Lower lobe of right lung (tissue), 2 donors: ENCODE data around the gene PERCC1. TPM values are rescaled to one million over a fixed set of nuclear protein-coding genes. Genes with fewer than 3 reads are reported as not detected.

Experiments
- ATAC-seq, 2 donors: fragments of 200-7000 bp; cut with Tn5 transposase; one replicate each; pipeline ENCODE4 v1.9.1; 2020 to 2022; ENCODE audit warnings: mild to moderate bottlenecking in 2 of 2, moderate library complexity in 2 of 2
- DNase-seq: peaks from one replicate; pipeline ENCODE4 v3.0.0-alpha.2; 2020
- H3K27ac ChIP-seq: fragments of 200-600 bp; one replicate; pipeline ENCODE4 v1.8.0; 2022
- H3K27me3 ChIP-seq: fragments of 200-600 bp; one replicate; pipeline ENCODE4 v1.8.0; 2022; ENCODE audit warnings: low read depth
- H3K36me3 ChIP-seq: fragments of 200-600 bp; one replicate; pipeline ENCODE4 v1.8.0; 2022; ENCODE audit warnings: mild to moderate bottlenecking
- H3K4me1 ChIP-seq: fragments of 200-600 bp; one replicate; pipeline ENCODE4 v1.8.0; 2022
- H3K4me3 ChIP-seq: fragments of 200-600 bp; one replicate; pipeline ENCODE4 v1.8.0; 2022; ENCODE audit warnings: mild to moderate bottlenecking
- H3K9me3 ChIP-seq: fragments of 200-600 bp; one replicate; pipeline ENCODE4 v1.8.0; 2022
- intact Hi-C: fragments of 100-400 bp; cut with DNase I; formaldehyde crosslinking; loops from one replicate; pipeline ENCODE4 v1.11.0; 2022
- total RNA-seq: library from RNA; stranded (reverse); fragmentation: NEBNext Ultra II Directional; extraction: Animal tissue kit (Norgen Biotek cat#: 25700); gene quantifications from one replicate; pipeline ENCODE4 v1.2.1, GENCODE V29; 2021
- TF ChIP-seq, protein P1 (sequence below): fragments of 200-600 bp; IDR thresholded peaks from one replicate; pipeline ENCODE4 v1.8.0; 2022; ENCODE audit warnings: antibody characterized with exemption, mild to moderate bottlenecking
- donor health status: DM: no; HTN: yes; CAD: no; lungs with severe emphysema.

PERCC1 gene
- total RNA-seq, 1 donor from 2014 or later: not detected

DNA sequence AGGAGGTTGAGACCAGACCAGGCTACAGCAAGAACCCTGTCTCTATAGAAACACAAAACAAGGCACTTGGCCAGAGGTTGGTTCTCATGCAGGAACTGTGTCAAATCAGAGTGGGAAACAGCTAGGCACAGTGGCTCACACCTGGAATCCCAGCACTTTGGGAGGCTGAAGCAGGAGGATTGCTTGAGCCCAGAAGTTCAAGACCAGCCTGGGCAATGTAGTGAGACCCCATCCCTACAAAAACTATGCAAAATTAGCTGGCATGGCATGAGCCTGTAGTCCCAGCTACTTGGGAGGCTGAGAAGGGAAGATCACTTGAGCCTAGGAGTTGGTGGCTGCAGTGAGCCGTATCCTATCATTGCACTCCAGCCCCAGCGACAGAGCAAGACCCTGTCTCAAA is 18.0 kb upstream of the PERCC1 start:
- Histone ChIP-seq H3K4me1 (peaks cover 33% of the 10 kb centered on the region), H3K36me3 (peaks cover 37% of the 10 kb centered on the region), H3K27ac (no peak overlapping the region), H3K9me3 (no peaks in the 10 kb centered on the region), H3K4me3 (no peak overlapping the region), H3K27me3 (no peaks in the 10 kb centered on the region)
- intact Hi-C loops: no loop called here
- no peak for ATAC-seq
- no peak for DNase-seq
- TF ChIP-seq, protein P1, sequence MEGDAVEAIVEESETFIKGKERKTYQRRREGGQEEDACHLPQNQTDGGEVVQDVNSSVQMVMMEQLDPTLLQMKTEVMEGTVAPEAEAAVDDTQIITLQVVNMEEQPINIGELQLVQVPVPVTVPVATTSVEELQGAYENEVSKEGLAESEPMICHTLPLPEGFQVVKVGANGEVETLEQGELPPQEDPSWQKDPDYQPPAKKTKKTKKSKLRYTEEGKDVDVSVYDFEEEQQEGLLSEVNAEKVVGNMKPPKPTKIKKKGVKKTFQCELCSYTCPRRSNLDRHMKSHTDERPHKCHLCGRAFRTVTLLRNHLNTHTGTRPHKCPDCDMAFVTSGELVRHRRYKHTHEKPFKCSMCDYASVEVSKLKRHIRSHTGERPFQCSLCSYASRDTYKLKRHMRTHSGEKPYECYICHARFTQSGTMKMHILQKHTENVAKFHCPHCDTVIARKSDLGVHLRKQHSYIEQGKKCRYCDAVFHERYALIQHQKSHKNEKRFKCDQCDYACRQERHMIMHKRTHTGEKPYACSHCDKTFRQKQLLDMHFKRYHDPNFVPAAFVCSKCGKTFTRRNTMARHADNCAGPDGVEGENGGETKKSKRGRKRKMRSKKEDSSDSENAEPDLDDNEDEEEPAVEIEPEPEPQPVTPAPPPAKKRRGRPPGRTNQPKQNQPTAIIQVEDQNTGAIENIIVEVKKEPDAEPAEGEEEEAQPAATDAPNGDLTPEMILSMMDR: no peak

- TF ChIP-seq, protein P1: peak; percentile 72
- intact Hi-C loops: no loop called here
- H3K27ac ChIP-seq: peak overlapping the region; percentile 86
- ATAC-seq: peak; percentile 65
- DNase-seq: peak; percentile 79
- H3K27me3 ChIP-seq: no peaks in the 10 kb centered on the region
- peaks cover 22% of the 10 kb centered on the region for H3K4me1 ChIP-seq
- H3K9me3 ChIP-seq: no peaks in the 10 kb centered on the region
- H3K36me3 ChIP-seq: peaks cover 37% of the 10 kb centered on the region
- peak overlapping the region; percentile 84 for H3K4me3 ChIP-seq
These were observed 17.0 kb upstream of the PERCC1 start for GRCh38 chr16:1413684-1414531.

GRCh38 chr16:1414532-1415260 is 16.2 kb upstream of the PERCC1 start, which contains the start of gene UNKL:
TSS of gene UNKL (minus strand) at chr16:1414704. CDS start at chr16:1414691, 13 bp downstream.
- ATAC-seq: peak; percentile 69 to 73
- peak within 1 kb of the TSS; percentile 84 for H3K4me3 ChIP-seq
- intact Hi-C loops: no loop called here
- peaks cover 34% of the 10 kb centered on the region for H3K36me3 ChIP-seq
- H3K9me3 ChIP-seq: no peaks in the 10 kb centered on the region
- H3K27ac ChIP-seq: peak within 1 kb of the TSS; percentile 89
- H3K4me1 ChIP-seq: peaks cover 29% of the 10 kb centered on the region
- TF ChIP-seq, protein P1: no peak
- H3K27me3 ChIP-seq: no peaks in the 10 kb centered on the region
- DNase-seq: peak; percentile 89

DNA sequence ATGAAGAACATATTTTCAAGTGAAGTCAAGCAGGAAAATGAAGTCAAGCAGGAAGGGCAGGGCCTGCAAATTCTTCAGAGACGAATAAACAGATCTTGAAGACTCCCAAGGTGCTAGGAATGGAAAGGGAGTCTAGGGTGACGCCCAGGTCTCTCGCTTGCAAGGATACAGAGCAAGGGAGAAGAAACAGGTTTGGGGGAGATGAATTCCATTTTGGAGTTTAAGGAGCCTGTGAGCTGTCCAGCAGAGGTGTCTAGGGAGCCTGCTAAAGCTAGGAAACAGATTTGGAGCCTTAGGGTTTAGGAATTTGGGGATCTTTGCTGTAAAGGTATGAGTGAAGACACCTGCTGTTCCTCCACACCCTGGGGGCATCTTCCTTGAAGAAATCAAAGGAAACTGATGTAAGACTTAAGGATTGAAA is 14.3 kb upstream of the PERCC1 start:
- no peak overlapping the region for H3K4me3 ChIP-seq
- no peaks in the 10 kb centered on the region for H3K9me3 ChIP-seq
- H3K27me3 ChIP-seq: no peaks in the 10 kb centered on the region
- H3K36me3 ChIP-seq: peaks cover 16% of the 10 kb centered on the region
- DNase-seq (no peak), ATAC-seq (no peak)
- TF ChIP-seq, protein P1: no peak
- no peak overlapping the region for H3K27ac ChIP-seq
- H3K4me1 ChIP-seq: peaks cover 38% of the 10 kb centered on the region
- intact Hi-C loops: no loop called here

DNA sequence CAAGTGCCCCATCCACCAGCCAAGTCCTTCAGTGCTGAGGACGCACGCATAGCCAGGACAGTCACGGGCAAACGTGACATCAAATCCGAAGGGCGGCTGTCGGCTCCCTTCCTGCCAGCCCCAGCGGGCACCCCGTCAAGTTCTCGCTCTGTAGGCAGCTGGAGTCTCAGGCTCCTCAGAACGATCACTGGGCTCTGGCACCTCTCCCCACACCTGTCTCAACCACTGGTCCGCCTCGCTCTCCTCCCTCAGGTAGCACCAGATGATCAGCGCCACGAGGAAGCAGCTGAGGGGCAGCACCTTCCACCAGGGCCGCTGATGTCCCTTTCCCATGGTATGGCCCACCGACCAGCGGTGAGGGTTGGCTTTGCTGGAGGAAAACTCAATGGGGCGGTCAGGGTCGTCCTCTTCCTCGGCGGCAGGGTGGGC is 10.8 kb upstream of the PERCC1 start:
- peak; percentile 8 to 15 for ATAC-seq
- Histone ChIP-seq H3K36me3 (no peaks in the 10 kb centered on the region), H3K4me3 (peak overlapping the region; percentile 97), H3K27me3 (no peaks in the 10 kb centered on the region), H3K9me3 (no peaks in the 10 kb centered on the region), H3K27ac (peak overlapping the region; percentile 95), H3K4me1 (peaks cover 18% of the 10 kb centered on the region)
- TF ChIP-seq, protein P1: no peak
- intact Hi-C loops: no loop called here
- no peak for DNase-seq
